CD4-positive, alpha-beta T cell (primary cell): ENCODE data around the gene KIF3A. TPM values are rescaled to one million over a fixed set of nuclear protein-coding genes. Genes with fewer than 3 reads are reported as not detected.

Source experiments
- ATAC-seq: fragments of 200-7000 bp; cut with Tn5 transposase; one replicate; pipeline ENCODE4 v1.10.0; 2022; ENCODE audit warnings: mild to moderate bottlenecking; ENCODE audit not compliant: poor library complexity
- CTCF ChIA-PET: fragments of 350-600 bp; sonication (Branson Sonifier 250); formaldehyde crosslinking; loops from one replicate; lab custom pipeline; 2021; ENCODE audit warnings: antibody characterized with exemption, inconsistent platforms; lab: Charles Lee
- POLR2A ChIA-PET: fragments of 350-600 bp; sonication (Branson Sonifier 250); formaldehyde crosslinking; loops from one replicate; lab custom pipeline; 2021; ENCODE audit warnings: antibody characterized with exemption, inconsistent platforms; lab: Charles Lee
- DNase-seq, 14 experiments: peaks; one replicate each; pipeline ENCODE4 v3.0.0-alpha.2; 2013 to 2020; ENCODE audit warnings: mixed read lengths in 2 of 14
- H3K27ac ChIP-seq, 2 donors: one replicate each; pipeline versions ENCODE4 v1.5.1 to v1.7.0; 2013; ENCODE audit warnings: low read length in 2 of 2, low read depth in 1 of 2, mild to moderate bottlenecking in 1 of 2
- H3K27me3 ChIP-seq, 2 experiments: 1 replicate in 1 of 2; 2 replicates in 1 of 2; pipeline versions ENCODE4 v1.6.1 to v1.7.0; 2013; ENCODE audit warnings: low read length in 2 of 2, control low read depth in 1 of 2, mild to moderate bottlenecking in 1 of 2, moderate library complexity in 1 of 2; ENCODE audit not compliant: insufficient read depth in 2 of 2, control insufficient read depth in 1 of 2
- H3K36me3 ChIP-seq: one replicate; pipeline ENCODE4 v1.6.1; 2013; ENCODE audit warnings: low read length, control low read depth; ENCODE audit not compliant: insufficient read depth
- H3K4me1 ChIP-seq: one replicate; pipeline ENCODE4 v1.6.1; 2013; ENCODE audit warnings: low read length, control low read depth; ENCODE audit not compliant: insufficient read depth
- H3K4me3 ChIP-seq: one replicate; pipeline ENCODE4 v1.5.1; 2013; ENCODE audit warnings: mild to moderate bottlenecking, low read length, moderate library complexity
- H3K9me3 ChIP-seq, 2 experiments: 1 replicate in 1 of 2; 2 replicates in 1 of 2; pipeline versions ENCODE4 v1.6.1 to v1.7.0; 2013; ENCODE audit warnings: low read length in 2 of 2, mild to moderate bottlenecking in 2 of 2, control low read depth in 1 of 2, moderate library complexity in 1 of 2; ENCODE audit not compliant: control insufficient read depth in 1 of 2, insufficient read depth in 1 of 2
- H3K27ac Mint-ChIP-seq: one replicate; pipeline ENCODE4 v1.8.0; 2020; ENCODE audit warnings: mixed read lengths
- H3K27me3 Mint-ChIP-seq: one replicate; pipeline ENCODE4 v1.8.0; 2021; ENCODE audit warnings: mixed read lengths
- H3K36me3 Mint-ChIP-seq: one replicate; pipeline ENCODE4 v1.8.0; 2021; ENCODE audit warnings: low read depth, mixed read lengths
- H3K4me1 Mint-ChIP-seq: one replicate; pipeline ENCODE4 v1.8.0; 2021; ENCODE audit warnings: low read depth, mixed read lengths
- H3K4me3 Mint-ChIP-seq: one replicate; pipeline ENCODE4 v1.8.0; 2020; ENCODE audit warnings: mild to moderate bottlenecking, mixed read lengths
- H3K9me3 Mint-ChIP-seq: one replicate; pipeline ENCODE4 v1.8.0; 2020; ENCODE audit warnings: mixed read lengths
- intact Hi-C, 2 experiments: fragments of 100-400 bp; cut with DNase I in 1 of 2; cut with micrococcal nuclease in 1 of 2; formaldehyde crosslinking; loops; one replicate each; pipeline versions ENCODE4 v1.15.1 to v1.9.0; 2023 to 2025; cut with DNase I, micrococcal nuclease
- total RNA-seq, 174 experiments: library from RNA in 2 of 174; stranded (reverse) in 2 of 174; gene quantifications; one replicate each; pipeline ENCODE4 v1.2.3 and lab custom pipeline; 2021 to 2026
- TF ChIP-seq, protein P1 (sequence below): fragments of 200-600 bp; IDR thresholded peaks from one replicate; pipeline ENCODE4 v1.8.0; 2022; ENCODE audit warnings: antibody characterized with exemption, mild to moderate bottlenecking

KIF3A gene
- total RNA-seq, 2 experiments from 2014 or later, result 10.2 to 12.4 TPM

DNA sequence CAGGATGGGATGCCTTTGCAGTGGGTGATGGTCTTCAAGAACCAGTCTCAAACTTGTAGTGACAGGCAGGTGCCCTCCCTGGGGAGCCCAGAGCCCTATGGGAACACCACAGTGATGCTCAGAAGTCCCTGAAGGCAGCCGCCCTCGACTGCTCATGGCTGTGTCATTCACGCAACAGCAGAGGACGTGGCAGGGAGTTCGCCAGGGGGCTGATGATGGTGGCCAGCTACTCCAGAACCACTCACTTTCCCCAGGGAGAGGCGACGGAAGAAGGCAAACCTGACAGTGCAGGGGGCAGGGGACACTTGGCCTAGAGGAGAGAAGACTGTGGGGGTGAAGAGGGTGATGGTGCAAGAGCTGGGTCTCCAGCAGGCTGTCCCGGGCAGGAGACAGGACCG, 75.3 kb downstream of the KIF3A start:
- Histone ChIP-seq H3K27me3 (peaks cover 11 to 17% of the 10 kb centered on the region in 2 experiments), H3K27ac (no peak overlapping the region), H3K36me3 (no peaks in the 10 kb centered on the region), H3K4me1 (peaks cover 25% of the 10 kb centered on the region), H3K4me3 (no peak overlapping the region), H3K9me3 (no peaks in the 10 kb centered on the region)
- peaks cover 23% of the 10 kb centered on the region for H3K27me3 Mint-ChIP-seq
- TF ChIP-seq, protein P1, sequence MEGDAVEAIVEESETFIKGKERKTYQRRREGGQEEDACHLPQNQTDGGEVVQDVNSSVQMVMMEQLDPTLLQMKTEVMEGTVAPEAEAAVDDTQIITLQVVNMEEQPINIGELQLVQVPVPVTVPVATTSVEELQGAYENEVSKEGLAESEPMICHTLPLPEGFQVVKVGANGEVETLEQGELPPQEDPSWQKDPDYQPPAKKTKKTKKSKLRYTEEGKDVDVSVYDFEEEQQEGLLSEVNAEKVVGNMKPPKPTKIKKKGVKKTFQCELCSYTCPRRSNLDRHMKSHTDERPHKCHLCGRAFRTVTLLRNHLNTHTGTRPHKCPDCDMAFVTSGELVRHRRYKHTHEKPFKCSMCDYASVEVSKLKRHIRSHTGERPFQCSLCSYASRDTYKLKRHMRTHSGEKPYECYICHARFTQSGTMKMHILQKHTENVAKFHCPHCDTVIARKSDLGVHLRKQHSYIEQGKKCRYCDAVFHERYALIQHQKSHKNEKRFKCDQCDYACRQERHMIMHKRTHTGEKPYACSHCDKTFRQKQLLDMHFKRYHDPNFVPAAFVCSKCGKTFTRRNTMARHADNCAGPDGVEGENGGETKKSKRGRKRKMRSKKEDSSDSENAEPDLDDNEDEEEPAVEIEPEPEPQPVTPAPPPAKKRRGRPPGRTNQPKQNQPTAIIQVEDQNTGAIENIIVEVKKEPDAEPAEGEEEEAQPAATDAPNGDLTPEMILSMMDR, result no peak
- no peak for ATAC-seq
- ChIA-PET CTCF (no interaction called here), POLR2A (no interaction called here)
- no peaks in the 10 kb centered on the region for H3K9me3 Mint-ChIP-seq
- intact Hi-C loops, result no loop called here
- H3K4me1 Mint-ChIP-seq, result peaks cover 8% of the 10 kb centered on the region
- H3K36me3 Mint-ChIP-seq, result no peaks in the 10 kb centered on the region
- H3K27ac Mint-ChIP-seq, result no peak overlapping the region
- DNase-seq, result no peak
- no peak overlapping the region for H3K4me3 Mint-ChIP-seq

DNA sequence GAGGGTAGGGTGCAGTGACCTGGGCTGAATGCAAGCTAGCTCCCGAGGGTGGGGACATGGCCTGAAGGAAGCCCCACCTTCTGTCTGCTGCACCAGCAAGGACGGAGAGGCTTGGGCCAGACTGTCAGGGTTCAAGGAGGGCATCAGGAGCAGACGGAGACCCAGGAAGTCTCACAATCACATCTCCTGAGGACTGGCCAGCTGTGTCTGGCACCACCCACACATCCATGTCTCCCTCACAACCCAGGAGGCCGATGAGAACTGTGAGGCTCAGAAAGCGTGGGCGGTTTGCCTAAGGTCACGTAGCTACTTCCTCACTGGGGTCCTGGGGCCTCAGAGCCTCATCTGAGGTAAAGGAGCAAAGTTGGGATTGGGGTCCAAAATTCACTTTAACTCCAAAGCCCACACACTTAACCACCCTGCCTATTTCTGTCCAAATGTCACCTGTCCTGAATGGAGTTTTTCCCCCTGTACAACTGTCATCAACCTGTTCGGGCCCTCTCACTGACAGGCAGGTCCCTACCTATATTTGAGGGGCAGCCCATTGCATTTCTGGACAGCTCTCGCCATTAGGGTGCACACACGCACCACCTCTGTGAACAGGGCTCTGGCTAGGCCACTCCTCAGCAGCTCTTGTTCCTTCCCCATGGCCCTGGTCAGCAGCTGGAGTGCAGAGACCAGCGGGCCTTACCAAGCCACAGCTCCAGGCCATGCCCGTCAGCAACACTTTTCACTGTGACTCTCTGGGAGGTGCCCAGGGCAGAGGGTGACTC, 75.9 kb downstream of the KIF3A start:
- H3K27ac Mint-ChIP-seq, result no peak overlapping the region

DNA sequence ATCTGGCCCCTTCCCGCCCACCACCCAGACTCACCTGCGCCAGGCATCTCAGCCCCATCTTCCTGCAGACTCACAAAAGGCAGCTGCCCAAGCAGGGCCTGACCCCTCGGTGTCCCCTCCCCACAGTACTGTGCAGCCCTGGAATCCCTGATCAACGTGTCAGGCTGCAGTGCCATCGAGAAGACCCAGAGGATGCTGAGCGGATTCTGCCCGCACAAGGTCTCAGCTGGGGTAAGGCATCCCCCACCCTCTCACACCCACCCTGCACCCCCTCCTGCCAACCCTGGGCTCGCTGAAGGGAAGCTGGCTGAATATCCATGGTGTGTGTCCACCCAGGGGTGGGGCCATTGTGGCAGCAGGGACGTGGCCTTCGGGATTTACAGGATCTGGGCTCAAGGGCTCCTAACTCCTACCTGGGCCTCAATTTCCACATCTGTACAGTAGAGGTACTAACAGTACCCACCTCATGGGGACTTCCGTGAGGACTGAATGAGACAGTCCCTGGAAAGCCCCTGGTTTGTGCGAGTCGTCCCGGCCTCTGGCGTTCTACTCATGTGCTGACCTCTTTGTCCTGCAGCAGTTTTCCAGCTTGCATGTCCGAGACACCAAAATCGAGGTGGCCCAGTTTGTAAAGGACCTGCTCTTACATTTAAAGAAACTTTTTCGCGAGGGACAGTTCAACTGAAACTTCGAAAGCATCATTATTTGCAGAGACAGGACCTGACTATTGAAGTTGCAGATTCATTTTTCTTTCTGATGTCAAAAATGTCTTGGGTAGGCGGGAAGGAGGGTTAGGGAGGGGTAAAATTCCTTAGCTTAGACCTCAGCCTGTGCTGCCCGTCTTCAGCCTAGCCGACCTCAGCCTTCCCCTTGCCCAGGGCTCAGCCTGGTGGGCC, 77.5 kb downstream of the KIF3A start:
- POLR2A ChIA-PET, result no interaction called here
- intact Hi-C loops, result no loop called here
- Mint-ChIP-seq H3K27me3 (peaks cover 32% of the 10 kb centered on the region), H3K4me1 (peaks cover 14% of the 10 kb centered on the region), H3K9me3 (no peaks in the 10 kb centered on the region), H3K36me3 (no peaks in the 10 kb centered on the region), H3K4me3 (no peak overlapping the region), H3K27ac (no peak overlapping the region)
- peaks cover 0 to 9% of the 10 kb centered on the region in 2 experiments for H3K9me3 ChIP-seq
- H3K4me1 ChIP-seq, result peaks cover 39% of the 10 kb centered on the region
- H3K27me3 ChIP-seq, result peaks cover 26 to 33% of the 10 kb centered on the region in 2 experiments
- no peaks in the 10 kb centered on the region for H3K36me3 ChIP-seq
- DNase-seq (no peak), ATAC-seq (no peak)
- TF ChIP-seq, protein P1, result no peak
- H3K4me3 ChIP-seq, result no peak overlapping the region
- CTCF ChIA-PET, result no interaction called here
- H3K27ac ChIP-seq, result no peak overlapping the region

More for the DNA sequence above, 75.9 kb downstream of the KIF3A start:
- no peak overlapping the region for H3K4me3 Mint-ChIP-seq
- Histone ChIP-seq H3K4me1 (peaks cover 31% of the 10 kb centered on the region), H3K36me3 (no peaks in the 10 kb centered on the region), H3K27ac (no peak overlapping the region), H3K4me3 (no peak overlapping the region), H3K27me3 (peaks cover 16 to 23% of the 10 kb centered on the region in 2 experiments), H3K9me3 (peaks cover 0 to 4% of the 10 kb centered on the region in 2 experiments)
- CTCF ChIA-PET, result no interaction called here
- TF ChIP-seq, protein P1, result no peak
- peaks cover 29% of the 10 kb centered on the region for H3K27me3 Mint-ChIP-seq
- H3K4me1 Mint-ChIP-seq, result peaks cover 14% of the 10 kb centered on the region
- no peaks in the 10 kb centered on the region for H3K36me3 Mint-ChIP-seq
- ATAC-seq (no peak), DNase-seq (no peak)
- no peaks in the 10 kb centered on the region for H3K9me3 Mint-ChIP-seq
- POLR2A ChIA-PET, result no interaction called here
- intact Hi-C loops, result no loop called here
